ENCODE measurements around the gene FIZ1. TPM values are rescaled to one million over a fixed set of nuclear protein-coding genes. Genes with fewer than 3 reads are reported as not detected.

FIZ1 gene
- total RNA-seq, 2 donors from 2014 or later = 12.2 to 14.5 TPM

GRCh38 chr19:55544014-55544413, 55.3 kb downstream of the FIZ1 start:
- Histone ChIP-seq H3K27me3 (no peaks in the 10 kb centered on the region), H3K9me3 (no peaks in the 10 kb centered on the region), H3K36me3 (no peaks in the 10 kb centered on the region), H3K9ac (ENCODE audit: low read depth in 2 of 2, low read length in 2 of 2) (no peak overlapping the region), H3K4me1 (no peaks in the 10 kb centered on the region), H3K4me3 (no peak overlapping the region), H3K27ac (no peak overlapping the region)
- no peak for DNase-seq
- intact Hi-C loops (cut with DNase I) = no loop called here
- no peak for TF ChIP-seq CTCF (IDR thresholded peaks at IDR 0.05)

- intact Hi-C loops (cut with DNase I) = no loop called here
- no peak for DNase-seq
These were observed 55.8 kb downstream of the FIZ1 start for GRCh38 chr19:55543567-55543966.

GRCh38 chr19:55542292-55542855, 56.9 kb downstream of the FIZ1 start:
- Histone ChIP-seq H3K36me3 (no peaks in the 10 kb centered on the region), H3K4me1 (no peaks in the 10 kb centered on the region), H3K9ac (ENCODE audit: low read depth in 2 of 2, low read length in 2 of 2) (no peak overlapping the region), H3K27ac (no peak overlapping the region), H3K4me3 (no peak overlapping the region), H3K27me3 (no peaks in the 10 kb centered on the region), H3K9me3 (no peaks in the 10 kb centered on the region)
- DNase-seq = no peak
- TF ChIP-seq CTCF (IDR thresholded peaks at IDR 0.05) = no peak
- intact Hi-C loops (cut with DNase I) = no loop called here

More at GRCh38 chr19:55543567-55543966, 55.8 kb downstream of the FIZ1 start:
- no peaks in the 10 kb centered on the region for H3K4me1 ChIP-seq
- H3K27me3 ChIP-seq = no peaks in the 10 kb centered on the region
- no peak for TF ChIP-seq CTCF (IDR thresholded peaks at IDR 0.05)
- no peak overlapping the region for H3K4me3 ChIP-seq
- H3K27ac ChIP-seq = no peak overlapping the region
- H3K9ac ChIP-seq (ENCODE audit: low read depth in 2 of 2, low read length in 2 of 2) = no peak overlapping the region
- no peaks in the 10 kb centered on the region for H3K36me3 ChIP-seq
- no peaks in the 10 kb centered on the region for H3K9me3 ChIP-seq

Other genes starting within 250 kb of the FIZ1 start
- 10 to 100 TPM; 12.9 to 15.2 TPM for gene COX6B2, start 244.8 kb downstream of the FIZ1 start, total RNA-seq
- not detected for gene GARIN5B, start 236.3 kb downstream of the FIZ1 start, total RNA-seq
- gene IL11, start 229.1 kb downstream of the FIZ1 start, total RNA-seq = under 1 TPM in 1 of 2 donors, not detected in 1; 0.64 TPM
- not detected for gene TMEM190, start 222.7 kb downstream of the FIZ1 start, total RNA-seq
- 10 to 100 TPM; 78.1 to 85.9 TPM for gene TMEM238, start 215.2 kb downstream of the FIZ1 start, total RNA-seq
- 1,000 to 10,000 TPM; 1,447 to 1,819 TPM for gene RPL28, start 213.6 kb downstream of the FIZ1 start, total RNA-seq
- 100 to 1,000 TPM in 1 of 2 donors, 10 to 100 TPM in 1; 43.8 to 147 TPM for gene UBE2S, start 191.7 kb downstream of the FIZ1 start, total RNA-seq
- not detected for gene SHISA7, start 156.2 kb downstream of the FIZ1 start, total RNA-seq
- gene ISOC2, start 137.9 kb downstream of the FIZ1 start, total RNA-seq = 100 to 1,000 TPM in 1 of 2 donors, 10 to 100 TPM in 1; 89.8 to 132 TPM
- not detected for gene C19orf85, start 134.8 kb downstream of the FIZ1 start, total RNA-seq
- 1 to 10 TPM; 8.6 to 8.9 TPM for gene ZNF628, start 122.9 kb downstream of the FIZ1 start, total RNA-seq
- gene NAT14, start 114.3 kb downstream of the FIZ1 start, total RNA-seq = 1 to 10 TPM; 4.9 to 7.7 TPM
- 1 to 10 TPM; 2.2 to 7.4 TPM for gene SSC5D, start 111.1 kb downstream of the FIZ1 start, total RNA-seq
- not detected for gene SBK2, start 62.4 kb downstream of the FIZ1 start, total RNA-seq
- not detected for gene SBK3, start 54.0 kb downstream of the FIZ1 start, total RNA-seq
- gene ZNF579, start 18.7 kb downstream of the FIZ1 start, total RNA-seq = 1 to 10 TPM; 8.0 to 8.7 TPM
- gene ZNF524, start 771 bp upstream of the FIZ1 start, total RNA-seq = 10 to 100 TPM; 30.4 to 33.9 TPM
- gene ZNF865, start 6.1 kb upstream of the FIZ1 start, total RNA-seq = 10 to 100 TPM; 12.9 to 13.1 TPM
- gene ZNF784, start 25.0 kb upstream of the FIZ1 start, total RNA-seq = 10 to 100 TPM in 1 of 2 donors, 1 to 10 TPM in 1; 9.9 to 10.2 TPM
- 10 to 100 TPM; 18.0 to 28.6 TPM for gene ZNF580, start 41.5 kb upstream of the FIZ1 start, total RNA-seq
- 10 to 100 TPM; 16.0 to 20.3 TPM for gene ZNF581, start 44.1 kb upstream of the FIZ1 start, total RNA-seq
- gene CCDC106, start 48.7 kb upstream of the FIZ1 start, total RNA-seq = 1 to 10 TPM; 2.6 to 4.8 TPM
- 100 to 1,000 TPM; 146 to 289 TPM for gene U2AF2, start 55.5 kb upstream of the FIZ1 start, total RNA-seq
- 100 to 1,000 TPM; 257 to 259 TPM for gene EPN1, start 75.7 kb upstream of the FIZ1 start, total RNA-seq
- not detected for gene NLRP9, start 138.9 kb upstream of the FIZ1 start, total RNA-seq
- gene RFPL4A, start 159.6 kb upstream of the FIZ1 start, total RNA-seq = not detected
- not detected for gene RFPL4AL1, start 169.6 kb upstream of the FIZ1 start, total RNA-seq
- gene NLRP11, start 232.5 kb upstream of the FIZ1 start, total RNA-seq = under 1 TPM in 1 of 2 donors, not detected in 1; 0.07 TPM
- not detected for gene NLRP4, start 237.0 kb upstream of the FIZ1 start, total RNA-seq

Data from colonic mucosa (tissue), 4 donors.